Measurements from ENCODE around the gene BSPRY. TPM values are rescaled to one million over a fixed set of nuclear protein-coding genes. Genes with fewer than 3 reads are reported as not detected.

BSPRY gene
- total and polyA plus RNA-seq, 2 of the 13 experiments (the other 11 are each of a cell fraction or from before 2014, with no cell fraction given) = 0.09 to 0.26 TPM

- in situ Hi-C loops (cut with HindIII; ENCODE audit: extremely low pct_ligation_motif_present, low pct_unique_long_range_greater_than_20kb) (no loop called here), intact Hi-C loops (cut with micrococcal nuclease; ENCODE audit: unreplicated experiment) (no loop called here)
- no peaks in the 10 kb centered on the region for H4K20me1 ChIP-seq (ENCODE audit: insufficient read depth, low read length)
- H3K27ac ChIP-seq (ENCODE audit: extremely low read length, insufficient read depth, low read length) = no peak overlapping the region
- ATAC-seq = no peak
- H3K9ac ChIP-seq (ENCODE audit: insufficient read depth, low read depth, low read length) = no peak overlapping the region
- no peak overlapping the region for H3K4me3 ChIP-seq (replicated peaks in 1 of 3; ENCODE audit: insufficient read depth in 1 of 3, low read depth in 2 of 3, low read length in 3 of 3)
- no peaks in the 10 kb centered on the region for H3K79me2 ChIP-seq (ENCODE audit: insufficient read depth, low read length)
- FAIRE-seq = no peak
- peaks cover 0 to 6% of the 10 kb centered on the region in 2 experiments; a peak in 2 of 5 replicates for H3K27me3 ChIP-seq (ENCODE audit: control insufficient read depth in 1 of 2, insufficient read depth in 2 of 2, low read length in 2 of 2)
- TF ChIP-seq ZNF121 (CRISPR knock-in tag; IDR thresholded peaks at IDR 0.05) = no peak
- no peak for TF ChIP-seq SAP130 (CRISPR knock-in tag; IDR thresholded peaks at IDR 0.05; ENCODE audit: low read depth)
- no peak for TF ChIP-seq ZNF629 (CRISPR knock-in tag; conservative IDR thresholded peaks at IDR 0.05)
- no peak for TF ChIP-seq ZNF3 (CRISPR knock-in tag; IDR thresholded peaks at IDR 0.05)
- TF ChIP-seq ZNF205 (CRISPR knock-in tag; IDR thresholded peaks at IDR 0.05) = peak; percentile 93; the same call in 1 of the 2 replicates
- no peak for TF ChIP-seq MEIS2 (CRISPR knock-in tag; IDR thresholded peaks at IDR 0.05)
- no TSS peak for BruUV-seq (replicated peaks)
- H2AFZ ChIP-seq (ENCODE audit: low read length) = no peak overlapping the region
- peaks cover 22% of the 10 kb centered on the region for H3K4me1 ChIP-seq (ENCODE audit: insufficient read depth, low read length)
- no peak for DNase-seq (ENCODE audit: low spot score)
- POLR2A ChIA-PET = interaction anchor here (1.0 kb wide), 1 partner anchor 11 kb away, joined by 3 read pairs; no protein-coding TSS in a partner anchor
- no peaks in the 10 kb centered on the region for H3K36me3 ChIP-seq (replicated peaks in 1 of 2; ENCODE audit: control insufficient read depth in 1 of 2, insufficient read depth in 2 of 2, low read length in 2 of 2)
- CTCF ChIA-PET (ENCODE audit: low intra/inter-chr PET ratio, low total read pairs) = no interaction called here
- no peak overlapping the region for H3K4me2 ChIP-seq (ENCODE audit: low read depth, low read length)
- WGBS (ENCODE audit: low lambda C conversion rate) = 41% methylated on average over 6 of the region's 7 CpGs
- no peaks in the 10 kb centered on the region for H3K9me3 ChIP-seq (ENCODE audit: low read length)
Measured at GRCh38 chr9:113361304-113362018, 12.1 kb downstream of the BSPRY start.

GRCh38 chr9:113363336-113363735 lies 14.0 kb downstream of the BSPRY start:
- Histone ChIP-seq H3K9me3 (ENCODE audit: low read length) (no peaks in the 10 kb centered on the region), H4K20me1 (ENCODE audit: insufficient read depth, low read length) (no peaks in the 10 kb centered on the region), H3K4me2 (ENCODE audit: low read depth, low read length) (no peak overlapping the region), H3K9ac (ENCODE audit: insufficient read depth, low read depth, low read length) (no peak overlapping the region), H3K4me1 (ENCODE audit: insufficient read depth, low read length) (peaks cover 40% of the 10 kb centered on the region), H3K79me2 (ENCODE audit: insufficient read depth, low read length) (no peaks in the 10 kb centered on the region), H3K4me3 (replicated peaks in 1 of 3; ENCODE audit: insufficient read depth in 1 of 3, low read depth in 2 of 3, low read length in 3 of 3) (no peak overlapping the region), H2AFZ (ENCODE audit: low read length) (no peak overlapping the region), H3K27ac (ENCODE audit: extremely low read length, insufficient read depth, low read length) (no peak overlapping the region), H3K36me3 (replicated peaks in 1 of 2; ENCODE audit: control insufficient read depth in 1 of 2, insufficient read depth in 2 of 2, low read length in 2 of 2) (no peaks in the 10 kb centered on the region), H3K27me3 (ENCODE audit: control insufficient read depth in 1 of 2, insufficient read depth in 2 of 2, low read length in 2 of 2) (peaks cover 0 to 6% of the 10 kb centered on the region in 2 experiments; a peak in 2 of 5 replicates)
- in situ Hi-C loops (cut with HindIII; ENCODE audit: extremely low pct_ligation_motif_present, low pct_unique_long_range_greater_than_20kb) = no loop called here
- ChIA-PET CTCF (ENCODE audit: low intra/inter-chr PET ratio, low total read pairs) (interaction anchor here (0.8 kb wide), 1 partner anchor 43 kb away, joined by 3 read pairs; no protein-coding TSS in a partner anchor), POLR2A (no interaction called here)
- WGBS (ENCODE audit: low lambda C conversion rate) = 56% methylated on average over 3 of the region's 3 CpGs
- BruUV-seq (replicated peaks) = no TSS peak
- ATAC-seq = no peak
- FAIRE-seq = no peak
- DNase-seq (ENCODE audit: low spot score) = no peak
- intact Hi-C loops (cut with micrococcal nuclease; ENCODE audit: unreplicated experiment) = no loop called here
- TF ChIP-seq REL (CRISPR knock-in tag; conservative IDR thresholded peaks at IDR 0.05) (no peak), FLYWCH1 (CRISPR knock-in tag; IDR thresholded peaks at IDR 0.05) (no peak), ZNF615 (CRISPR knock-in tag; IDR thresholded peaks at IDR 0.05; ENCODE audit: borderline replicate concordance) (no peak), USF2 (IDR thresholded peaks at IDR 0.05; ENCODE audit: low read depth, low read length) (no peak), USF2 (CRISPR knock-in tag; IDR thresholded peaks at IDR 0.05; ENCODE audit: borderline replicate concordance) (no peak), CBX5 (CRISPR knock-in tag; IDR thresholded peaks at IDR 0.05; ENCODE audit: borderline replicate concordance) (no peak), ZBTB8A (CRISPR knock-in tag; IDR thresholded peaks at IDR 0.05; ENCODE audit: borderline replicate concordance, low read depth) (no peak), CSRNP2 (CRISPR knock-in tag; conservative IDR thresholded peaks at IDR 0.05; ENCODE audit: low read depth) (no peak)
